HG03139 (cell line): ENCODE results near the gene USP3.

Experiments used
- ATAC-seq: cut with Tn5 transposase; IDR thresholded peaks from one replicate; pipeline ENCODE4 v1.9.1; 2021; ENCODE audit not compliant: unreplicated experiment

The USP3 gene

DNA sequence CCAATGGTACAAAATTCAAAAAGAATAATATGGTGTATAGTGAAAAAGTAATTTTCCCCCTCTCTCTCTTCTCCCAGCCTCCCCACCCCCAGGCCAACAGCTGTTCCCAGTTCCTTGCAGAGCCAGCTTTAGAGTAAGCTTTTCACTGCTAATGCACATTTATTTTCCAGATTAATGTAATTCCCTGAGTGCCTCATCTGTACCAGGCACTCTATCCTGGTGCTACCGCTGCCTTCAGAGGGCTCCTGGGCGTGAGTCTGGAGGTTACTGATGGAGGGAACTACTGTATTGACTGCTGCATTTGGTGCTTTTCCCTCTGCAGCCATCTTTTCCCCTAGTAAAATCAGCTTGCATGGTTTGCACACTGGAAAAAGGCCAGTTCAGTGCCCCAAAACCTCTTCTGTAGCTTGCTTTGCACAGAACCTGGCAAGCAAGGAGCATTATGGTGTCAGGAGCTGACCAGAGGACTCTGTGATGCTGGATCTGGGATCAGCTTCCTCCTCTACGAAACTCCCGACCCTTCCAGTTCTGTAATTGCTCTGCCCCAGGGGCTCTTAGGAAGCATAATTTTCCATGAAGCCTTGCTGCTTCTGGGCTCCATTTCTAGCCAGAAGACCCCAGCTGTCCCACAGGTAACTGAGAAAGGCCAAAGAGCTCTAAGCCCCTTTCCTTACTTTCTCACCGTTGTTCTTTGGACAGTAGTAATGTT lies 8.5 kb upstream of the USP3 start:
- ATAC-seq = no peak

DNA sequence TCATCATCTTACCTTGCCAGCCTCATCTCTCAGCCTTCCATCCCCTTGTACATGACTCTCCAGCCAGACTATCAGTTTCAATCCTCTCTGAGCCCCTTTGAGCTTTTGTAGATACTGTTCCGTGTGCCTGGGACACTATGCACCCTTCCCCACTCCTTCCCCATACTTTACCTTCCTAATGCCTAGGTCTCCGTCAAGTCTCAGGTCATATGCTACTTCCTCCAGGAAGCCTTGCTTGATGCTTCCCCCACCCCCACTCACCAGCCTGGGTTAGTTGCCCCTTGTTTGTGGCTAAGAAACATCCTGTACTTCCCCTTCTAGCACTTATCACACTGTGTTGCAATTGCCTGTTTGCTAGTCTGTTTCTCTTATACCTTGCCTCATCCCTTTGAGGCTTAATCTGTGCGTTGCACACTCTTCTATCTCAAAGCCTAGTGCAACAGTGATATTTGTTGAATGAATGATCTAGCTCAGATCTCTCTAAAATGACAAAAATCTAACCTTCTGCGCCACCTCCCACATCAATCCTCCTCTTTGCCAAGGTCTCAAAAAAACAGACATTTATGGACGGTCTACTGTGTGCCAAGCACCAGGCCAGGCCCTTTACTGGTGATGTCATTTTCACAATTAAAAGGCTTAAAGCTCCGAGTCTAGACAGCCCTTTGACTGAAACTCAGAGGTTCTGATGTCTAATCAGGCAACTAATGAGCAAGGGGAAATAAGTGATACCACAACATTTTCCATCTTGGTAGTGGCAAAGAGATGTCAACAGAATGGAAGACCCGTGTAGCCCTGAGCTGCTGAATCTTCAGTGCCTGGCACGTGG lies 6.5 kb upstream of the USP3 start:
- no peak for ATAC-seq

DNA sequence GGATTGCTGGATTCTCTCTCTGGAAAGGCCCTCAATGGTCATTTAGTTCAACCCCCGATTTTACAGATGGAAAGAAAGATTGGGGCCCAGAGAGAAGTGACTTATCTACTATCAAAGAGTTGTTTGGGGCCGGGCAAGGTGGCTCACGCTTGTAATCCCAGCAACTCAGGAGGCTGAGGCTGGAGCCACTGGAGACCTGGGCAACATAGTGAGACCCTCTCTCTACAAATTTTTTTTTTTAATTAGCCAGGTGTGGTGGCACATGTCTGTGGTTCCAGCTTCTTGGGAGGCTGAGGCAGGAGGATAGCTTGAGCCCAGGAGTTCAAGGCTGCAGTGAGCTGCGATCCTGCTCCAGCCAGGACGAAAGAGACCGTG lies 5.2 kb upstream of the USP3 start:
- no peak for ATAC-seq

DNA sequence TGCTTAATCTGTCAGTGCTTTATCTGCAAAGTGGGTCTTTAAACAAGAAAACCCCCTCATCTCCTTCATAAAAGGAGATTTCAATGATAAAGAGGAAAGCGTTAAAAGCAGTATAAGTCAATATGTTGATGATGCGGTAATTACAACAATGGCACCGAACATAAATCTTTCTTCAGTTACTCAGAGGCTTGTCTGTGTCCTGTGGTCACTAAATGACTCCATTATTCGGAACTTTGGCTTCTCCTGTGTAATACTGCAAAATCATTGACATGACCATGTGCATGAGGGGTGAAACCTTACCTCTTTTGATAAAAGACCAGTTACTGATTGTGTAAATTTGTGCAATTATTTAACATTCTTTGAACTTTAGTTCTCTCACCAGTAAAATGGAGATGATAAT lies 4.8 kb upstream of the USP3 start:
- no peak for ATAC-seq

DNA sequence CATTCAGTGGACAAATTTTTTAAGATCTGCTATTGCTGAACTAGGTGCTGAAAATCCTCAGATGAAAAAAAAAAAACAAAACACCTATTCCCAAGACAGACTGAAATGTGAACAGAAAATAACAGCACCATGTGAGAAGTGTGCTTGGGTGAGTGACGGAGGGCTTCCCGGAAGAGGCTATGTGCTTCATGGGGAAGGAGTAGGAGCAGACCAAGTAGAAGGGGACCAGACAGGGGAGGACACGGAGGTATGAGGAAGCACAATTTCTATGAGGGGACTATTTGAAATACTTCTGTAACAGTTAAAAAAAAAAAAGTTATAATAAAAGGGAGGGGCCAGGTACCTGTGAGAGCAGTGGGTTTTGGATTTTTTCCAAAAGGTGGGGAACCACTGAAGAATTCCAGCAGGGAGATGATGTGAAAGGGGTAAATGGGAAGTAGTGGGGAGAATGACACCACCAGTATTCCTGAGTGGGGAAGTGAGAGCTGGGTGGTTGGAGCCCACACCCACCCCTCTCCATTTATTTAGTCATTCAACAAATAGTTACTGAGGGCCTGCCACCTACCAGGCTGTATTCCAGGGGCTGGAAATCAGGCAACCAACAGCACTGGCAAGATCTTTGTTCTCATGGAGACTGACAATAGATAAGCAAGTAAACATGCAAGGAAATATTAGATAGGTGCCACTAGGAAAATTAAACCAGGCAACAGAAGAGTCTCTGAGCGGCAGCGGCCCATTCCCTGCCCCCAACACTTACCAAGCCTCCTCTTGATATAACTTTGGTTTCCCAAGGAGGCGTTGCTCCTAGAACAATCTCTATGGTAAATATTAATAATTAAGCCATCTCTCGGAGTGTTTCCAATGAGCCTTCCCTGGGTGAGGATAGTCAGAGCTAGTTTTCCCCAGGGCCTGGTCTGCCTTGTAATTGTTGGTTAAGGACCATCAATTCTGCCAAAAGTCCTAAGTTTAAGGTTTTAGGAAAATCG lies 3.8 kb upstream of the USP3 start:
- no peak for ATAC-seq

DNA sequence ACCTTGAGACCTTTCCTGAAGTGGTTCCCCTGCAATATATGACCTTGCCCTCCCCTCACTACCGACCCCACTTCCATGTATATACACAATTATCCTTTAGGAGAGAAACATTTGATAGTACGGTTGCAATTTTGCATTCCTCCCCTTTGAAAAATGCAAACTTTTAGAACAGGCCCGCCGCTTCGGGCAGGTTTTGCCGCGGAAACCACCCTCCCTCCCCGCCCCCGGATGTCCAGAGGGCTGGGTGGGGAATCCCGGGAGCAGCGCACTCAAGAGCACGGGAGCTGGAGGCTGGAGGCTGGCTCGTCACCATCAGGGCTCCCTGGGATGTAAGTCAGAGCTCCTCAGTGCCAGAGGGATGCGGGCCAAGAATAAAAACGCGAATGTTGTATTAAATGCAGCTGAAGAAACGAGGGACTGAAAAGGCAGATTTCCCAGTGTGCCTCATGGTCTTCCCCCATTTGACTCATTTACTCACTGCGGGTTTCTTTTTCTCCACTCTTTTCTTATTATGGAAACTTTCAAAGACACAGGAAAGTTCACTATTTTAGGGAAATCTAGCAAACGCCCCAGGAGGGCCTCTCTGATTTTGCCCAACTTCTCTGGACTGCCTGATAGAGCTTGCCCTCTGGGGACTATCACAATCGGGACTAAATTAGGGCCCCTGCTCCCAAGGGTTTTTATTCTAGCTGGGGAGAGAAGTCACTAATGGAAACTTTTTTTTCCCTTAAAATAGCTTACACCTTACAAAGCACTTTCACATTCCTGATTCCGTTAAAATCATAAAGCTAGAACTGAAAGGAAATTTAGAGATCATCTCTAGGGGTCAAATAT lies 2.9 kb upstream of the USP3 start:
- ATAC-seq = no peak

DNA sequence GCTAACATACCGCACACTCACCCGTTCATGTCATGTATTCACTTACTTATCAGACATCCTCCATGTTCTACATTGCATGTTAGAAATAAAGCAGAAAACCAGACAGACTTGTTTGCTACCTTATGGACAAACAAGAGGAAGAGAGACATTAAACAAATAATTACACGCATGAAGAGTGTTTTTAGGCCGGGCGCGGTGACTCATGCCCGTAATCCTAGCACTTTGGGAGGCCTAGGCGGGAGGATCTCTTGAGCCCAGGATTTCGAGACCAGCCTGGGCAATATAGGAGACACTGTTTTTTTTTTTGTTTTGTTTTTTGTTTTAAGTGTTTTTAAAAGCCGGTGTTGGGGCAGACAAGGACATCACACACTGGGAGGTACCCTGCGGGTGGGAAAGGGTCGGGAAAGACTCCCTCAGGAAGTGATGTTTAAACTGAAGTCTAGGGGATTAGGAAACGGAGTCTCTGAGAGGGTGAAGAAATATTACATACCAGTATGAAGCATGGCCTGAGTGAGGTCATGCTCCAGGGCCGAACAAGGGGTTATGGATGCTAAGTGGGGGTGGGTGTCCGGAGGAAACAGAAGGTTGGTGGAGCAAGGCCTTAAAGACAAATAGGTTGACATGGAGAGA lies 2.1 kb upstream of the USP3 start:
- no peak for ATAC-seq

DNA sequence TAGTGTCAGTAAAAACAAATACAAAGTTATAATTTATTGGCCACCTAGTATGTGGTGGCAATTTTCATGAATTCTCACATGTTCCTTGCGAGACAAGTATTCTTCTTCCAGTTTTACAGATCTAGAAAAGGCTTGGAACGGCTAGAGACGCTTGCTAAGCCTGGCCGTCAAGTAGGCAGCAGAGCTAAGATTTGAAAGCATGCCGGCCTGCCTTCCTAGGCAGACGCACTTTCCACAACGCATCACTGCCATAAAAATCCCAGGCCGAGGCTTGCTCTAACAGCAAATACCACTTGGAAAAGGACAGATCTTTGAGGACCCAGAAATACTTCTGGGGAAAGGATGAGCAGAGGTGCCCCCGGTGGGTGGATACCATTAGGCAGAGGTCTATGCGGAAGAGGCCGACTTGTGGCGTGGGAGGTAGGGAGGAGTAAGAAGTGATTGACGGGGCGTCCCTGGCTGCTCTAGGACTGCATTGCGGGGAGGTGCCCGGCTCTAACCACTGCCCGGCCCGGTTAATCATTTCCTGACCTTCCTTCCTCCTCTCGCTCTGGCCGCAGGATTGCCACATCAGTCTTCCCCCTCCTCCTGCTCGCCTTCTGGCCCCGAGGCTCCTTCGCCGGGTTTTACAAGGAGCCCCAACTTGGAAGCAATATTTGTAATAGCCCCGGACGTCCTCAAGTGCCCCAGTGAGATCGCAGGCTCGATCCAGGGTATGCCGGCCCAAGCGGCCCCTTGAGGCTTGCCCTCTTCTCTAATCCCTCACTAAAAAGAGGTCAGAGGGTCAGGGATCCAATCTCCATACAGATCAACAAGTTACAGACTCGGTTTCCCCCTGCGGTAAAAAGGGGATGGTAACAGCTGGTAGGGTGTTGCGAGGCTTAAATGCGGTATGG lies 1.3 kb upstream of the USP3 start:
- ATAC-seq = peak; percentile 46

DNA sequence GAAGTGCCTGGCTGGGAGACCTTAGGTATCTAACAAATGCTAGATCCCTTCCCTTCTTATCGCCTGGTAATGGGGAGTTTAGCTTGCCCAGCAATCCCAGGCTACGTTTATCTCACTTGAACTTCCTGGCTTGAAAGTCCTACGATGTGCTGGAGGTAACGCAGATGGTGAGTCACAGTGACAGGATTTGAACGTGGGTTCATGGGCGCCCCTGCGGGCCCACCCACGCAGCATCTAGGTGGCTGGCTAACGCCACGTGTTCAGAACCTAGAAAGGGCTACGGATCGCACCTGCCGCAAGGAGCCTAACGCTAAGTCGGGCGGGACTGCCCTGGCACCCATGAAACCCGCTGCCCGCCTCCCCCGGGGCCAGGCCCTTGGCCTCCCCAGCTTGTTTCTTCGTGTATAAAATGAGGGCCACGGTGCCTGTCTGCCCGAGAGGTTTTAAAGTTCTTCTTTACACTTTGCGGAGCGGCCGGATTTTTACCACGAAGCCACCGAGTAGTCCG lies 600 bp upstream of the USP3 start:
- peak; percentile 19 for ATAC-seq

DNA sequence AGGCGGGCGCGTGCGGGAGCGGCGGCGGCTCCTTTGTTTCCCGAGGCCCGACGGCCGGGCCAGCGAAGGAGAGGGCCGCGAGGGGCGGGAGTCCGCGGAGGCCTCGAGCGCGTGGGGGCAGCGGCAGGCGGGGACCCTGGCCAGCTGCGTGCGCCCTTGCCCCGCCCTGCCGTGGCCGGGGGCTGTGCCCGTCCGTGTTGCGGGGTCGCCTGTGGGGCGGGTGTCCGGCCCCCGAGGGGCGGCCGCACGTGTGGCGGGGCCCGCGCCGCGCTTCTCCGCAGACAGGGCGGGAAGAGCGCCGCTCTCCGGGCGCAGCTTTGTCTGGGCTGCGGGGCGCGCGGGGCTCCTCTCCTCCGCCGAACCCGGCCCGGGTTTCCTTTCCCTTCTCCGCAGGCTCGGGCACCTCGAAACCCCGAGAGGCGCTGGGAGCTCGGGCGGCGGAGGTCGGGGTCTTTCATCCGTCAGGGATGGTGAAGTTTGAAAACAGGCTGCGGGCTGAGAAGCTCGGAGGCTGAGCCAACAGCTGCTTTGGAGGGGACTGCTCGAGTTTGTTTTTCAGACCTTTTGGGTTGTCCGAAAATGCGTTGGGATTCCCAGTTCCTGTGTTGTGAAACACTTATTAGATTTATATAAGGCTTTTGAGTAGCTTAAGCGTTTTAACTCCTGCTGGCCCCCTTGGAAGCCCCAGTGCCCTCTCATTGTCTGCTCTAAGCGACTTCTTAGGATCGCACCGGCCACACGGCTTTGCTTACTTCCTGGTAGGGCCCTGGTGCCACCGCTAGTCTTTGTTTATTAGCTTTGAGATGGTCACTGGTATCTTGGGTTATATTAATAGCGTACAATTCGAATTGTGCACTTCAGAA lies 817 bp downstream of the USP3 start:
- peak; percentile 4 for ATAC-seq

DNA sequence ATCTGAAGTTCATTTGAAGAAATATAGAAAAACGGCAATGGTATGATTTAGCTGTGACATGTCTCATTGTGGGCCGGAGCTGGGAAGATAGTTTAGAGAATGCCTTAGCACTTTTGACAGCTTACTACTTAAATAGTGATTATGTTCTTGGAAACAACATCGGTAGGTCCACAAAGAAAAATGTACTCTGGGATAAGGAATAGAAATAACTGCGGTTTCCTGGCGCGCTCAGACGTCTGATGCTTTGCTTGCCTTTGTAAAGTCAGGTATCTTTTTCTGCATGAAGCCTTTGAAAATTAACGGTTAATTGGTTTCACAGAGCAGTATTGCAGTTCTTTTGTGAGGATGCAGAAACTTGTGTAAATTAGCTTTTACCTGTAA lies 1.4 kb downstream of the USP3 start:
- ATAC-seq = no peak

DNA sequence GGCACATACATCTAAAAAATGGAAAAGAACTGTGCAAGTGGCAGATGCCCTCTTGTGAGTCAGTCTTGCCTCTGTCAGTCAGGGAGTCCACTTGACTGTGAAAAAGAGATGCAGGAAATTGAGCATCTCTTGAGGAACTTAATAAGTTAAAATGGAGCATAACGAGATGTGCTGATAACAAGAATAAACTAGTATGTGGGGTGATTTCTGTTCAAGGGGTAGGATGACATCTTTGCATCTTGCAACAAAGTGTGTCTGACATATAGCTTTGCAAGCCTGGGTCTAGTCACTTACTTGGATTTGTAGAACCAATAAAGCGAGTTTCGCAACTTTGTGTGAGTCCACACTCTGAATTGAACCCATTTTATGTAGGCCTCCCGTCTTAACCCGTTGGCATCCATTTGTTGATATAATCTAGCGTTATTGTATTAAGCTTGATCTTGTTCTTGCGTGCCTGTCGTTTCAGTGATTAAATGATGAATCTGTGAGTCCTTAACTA lies 2.2 kb downstream of the USP3 start:
- no peak for ATAC-seq

DNA sequence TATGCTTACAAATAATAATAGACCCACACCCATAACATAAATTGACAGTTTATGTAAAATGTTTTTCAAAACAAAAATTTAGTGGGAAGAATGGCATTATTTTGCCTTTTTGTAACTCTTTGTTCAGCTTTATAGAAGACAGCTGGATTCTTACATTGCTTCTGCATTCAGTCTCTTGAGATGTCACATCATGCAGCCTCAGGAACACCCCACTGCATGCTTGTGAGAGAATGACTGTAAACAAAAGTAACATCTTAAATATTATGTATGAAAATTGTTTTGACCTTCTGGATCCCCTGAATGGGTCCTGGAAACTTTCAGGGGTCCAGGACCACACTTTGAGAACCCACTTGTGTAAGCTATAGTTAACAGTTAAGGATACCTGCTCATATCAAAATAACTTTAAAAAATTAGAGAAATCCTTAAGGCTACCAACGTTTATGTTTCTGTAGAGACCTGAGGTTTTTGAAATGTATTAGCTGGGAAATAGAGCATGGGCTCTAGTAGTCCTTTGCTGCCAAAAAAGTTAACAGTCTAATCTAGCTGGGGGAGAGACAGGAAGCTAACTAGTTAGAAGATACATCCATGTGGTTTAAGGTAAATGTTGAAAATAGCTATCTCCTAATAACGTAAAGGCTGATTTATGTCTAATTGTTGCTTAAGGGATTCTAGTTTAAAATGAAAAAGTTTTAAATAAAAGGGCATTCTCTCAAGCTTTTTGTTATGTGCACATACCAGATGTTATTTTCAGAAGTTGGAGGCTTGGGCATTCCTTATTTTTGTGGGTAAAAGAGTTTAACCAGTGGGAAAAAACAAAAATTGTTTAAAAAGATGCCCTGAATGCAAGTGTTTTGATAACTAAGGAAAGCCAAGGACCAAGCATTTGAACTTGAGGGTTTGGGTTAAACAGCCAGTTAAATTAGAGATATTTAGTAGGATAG lies 3.8 kb downstream of the USP3 start:
- ATAC-seq = no peak

DNA sequence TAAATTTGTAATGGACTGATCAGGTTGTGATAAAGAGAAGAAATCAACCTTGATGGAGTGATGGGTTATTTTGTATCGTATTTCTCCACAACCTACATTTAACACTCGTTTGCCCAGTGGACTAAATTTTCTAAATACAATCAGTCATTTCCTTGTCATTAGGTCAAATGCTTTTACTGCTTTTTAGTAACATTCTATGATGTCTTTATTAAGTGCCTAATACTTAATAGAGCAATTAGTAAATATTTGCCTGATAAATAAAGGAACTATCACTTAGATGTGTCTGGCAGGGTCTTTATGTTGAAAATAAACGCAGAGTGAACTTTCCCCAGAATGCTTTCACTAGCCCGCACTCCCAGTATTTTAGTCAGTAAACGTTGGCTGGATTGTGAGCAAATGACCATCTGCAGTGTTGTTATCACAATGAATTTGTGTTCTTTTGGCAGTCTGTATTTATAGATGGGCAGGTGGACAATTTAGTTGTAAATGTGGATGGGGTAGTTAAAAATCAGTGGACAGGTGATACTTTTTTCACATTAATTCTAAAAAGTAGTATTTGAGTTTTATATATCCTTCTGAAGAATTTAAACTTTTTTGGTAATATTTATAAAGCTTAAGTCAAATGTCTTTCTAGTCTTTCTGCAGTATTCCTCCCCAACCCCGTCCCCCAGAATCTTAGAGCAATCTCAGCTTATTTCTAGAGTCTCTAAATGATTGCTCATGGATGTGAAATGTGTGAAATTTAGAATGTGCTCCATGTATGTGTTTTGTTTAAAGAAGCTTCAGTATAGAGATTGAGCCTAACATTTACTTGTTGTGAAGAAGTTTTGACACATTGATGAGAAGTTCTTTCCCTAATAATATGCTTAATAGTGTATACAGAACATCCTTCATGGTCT lies 4.9 kb downstream of the USP3 start:
- ATAC-seq = no peak
